Cardiac ventricle fibroblast (primary cell): ENCODE measurements around the gene OR8G5. TPM values are rescaled to one million over a fixed set of nuclear protein-coding genes. Genes with fewer than 3 reads are reported as not detected.

Source experiments
- total RNA-seq: library from RNA; depleted of rRNA; stranded (reverse); fragments of >200 nt; gene quantifications from 2 replicates; pipeline ENCODE4 v1.2.3, GENCODE V29; 2015

The OR8G5 gene
- not detected in 2 replicates for total RNA-seq

DNA sequence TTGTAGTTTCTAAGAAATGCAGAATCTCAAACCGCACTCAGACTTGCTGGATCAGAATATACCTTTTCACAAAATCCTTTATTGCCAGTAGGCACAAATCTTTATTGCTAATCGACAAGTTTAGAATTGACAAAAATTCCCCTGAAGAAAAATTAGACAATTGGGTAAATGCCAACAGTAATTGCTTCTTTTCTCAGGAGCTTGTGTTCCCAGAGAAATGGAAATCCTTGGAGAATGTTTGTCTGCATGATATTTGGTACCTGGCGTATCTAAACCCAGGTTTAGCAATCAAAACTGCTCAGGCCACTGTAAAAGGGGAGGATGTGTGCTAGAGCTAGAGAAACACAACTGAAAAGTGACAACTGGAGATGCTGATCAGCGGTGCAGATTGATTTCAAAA is at the start of gene OR8G5:
Gene OR8G5, plus strand, starts transcription at position 301 of the 400 bp plus-strand sequence. CDS start 8,556 bp downstream, outside the sequence.

DNA sequence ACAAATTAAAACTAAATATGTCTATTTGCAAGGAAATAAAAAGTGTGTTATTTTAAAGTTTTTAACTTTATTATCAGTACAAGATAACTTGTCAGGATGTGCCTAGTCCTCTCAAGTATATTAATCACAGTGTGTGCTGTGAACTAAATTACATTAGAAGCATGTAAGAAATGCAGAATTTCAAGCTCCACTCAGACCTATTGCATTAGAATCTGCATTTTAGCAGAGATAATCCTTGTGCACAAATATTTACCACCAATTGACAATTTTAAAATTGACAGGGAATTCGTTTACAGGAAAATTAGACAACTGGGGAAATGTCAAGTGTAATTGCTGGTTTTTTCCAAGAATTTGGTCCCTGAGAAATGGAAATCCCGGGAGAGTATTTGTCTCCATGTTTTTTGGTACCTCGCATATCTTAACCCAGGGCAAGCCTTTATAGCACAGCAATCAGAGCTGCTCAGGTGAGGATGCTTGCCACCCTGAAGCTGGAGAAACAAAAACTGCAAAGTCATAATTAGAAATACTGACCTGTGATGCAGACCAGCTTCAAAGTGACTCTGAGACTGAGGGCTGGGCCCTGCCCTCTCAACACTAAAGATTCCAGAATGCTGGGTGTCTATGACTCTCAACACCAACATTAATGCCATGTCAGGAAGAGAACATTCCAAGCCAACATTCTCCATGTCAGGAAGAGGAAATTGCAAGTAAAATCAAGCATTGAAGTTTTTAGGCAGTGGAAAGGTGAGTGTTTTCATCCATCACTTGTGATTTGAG is 15.4 kb upstream of the OR8G5 start, which contains the start of gene OR8G1:
Gene OR8G1, plus strand, starts transcription at position 475 of the 777 bp plus-strand sequence. CDS start 8,581 bp downstream, outside the sequence.

GRCh38 chr11:124313849-124314248 is 57.7 kb downstream of the OR8G5 start, which contains the start of gene OR8D1:
OR8D1 (minus strand) TSS chr11:124313949; CDS start chr11:124310766, 3,183 bp downstream.

Other genes with a start within 250 kb of the OR8G5 start
- gene OR10G4, start 243.4 kb upstream of the OR8G5 start, total RNA-seq = not detected in 2 replicates
- not detected in 2 replicates for gene OR10G9, start 233.4 kb upstream of the OR8G5 start, total RNA-seq
- not detected in 2 replicates for gene OR10G8, start 229.6 kb upstream of the OR8G5 start, total RNA-seq
- not detected in 2 replicates for gene OR10G7, start 215.1 kb upstream of the OR8G5 start, total RNA-seq
- gene VWA5A, start 140.9 kb upstream of the OR8G5 start, total RNA-seq = 15.9 and 18.0 TPM in 2 replicates
- gene OR10D3, start 73.0 kb upstream of the OR8G5 start, total RNA-seq = not detected in 2 replicates
- not detected in 2 replicates for gene OR8G1, start 15.3 kb upstream of the OR8G5 start, total RNA-seq
- gene OR8D1, start 57.6 kb downstream of the OR8G5 start, total RNA-seq = not detected in 2 replicates
- gene OR8D2, start 63.8 kb downstream of the OR8G5 start, total RNA-seq = not detected in 2 replicates
- not detected in 2 replicates for gene OR8B2, start 128.1 kb downstream of the OR8G5 start, total RNA-seq
- gene OR8B3, start 142.6 kb downstream of the OR8G5 start, total RNA-seq = not detected in 2 replicates
- not detected in 2 replicates for gene OR8B4, start 168.5 kb downstream of the OR8G5 start, total RNA-seq
- not detected in 2 replicates for gene OR8B8, start 189.3 kb downstream of the OR8G5 start, total RNA-seq